IMR-90 (cell line): ENCODE measurements around the gene PPIP5K2. TPM values are rescaled to one million over a fixed set of nuclear protein-coding genes. Genes with fewer than 3 reads are reported as not detected.

Experiments used
- ATAC-seq: fragments of 200-7000 bp; cut with Tn5 transposase; 2 replicates; pipeline ENCODE4 v1.9.1; 2020; ENCODE audit warnings: low read depth, mild to moderate bottlenecking, moderate library complexity
- BruUV-seq: library from RNA; stranded (reverse); fragments of 400-500 nt; replicated peaks from 2 replicates; lab custom pipeline; 2021; lab: Mats Ljungman, UMichigan
- CTCF ChIA-PET: fragments of 300-600 bp; formaldehyde crosslinking; extraction: SDS; loops from one replicate; lab custom pipeline; 2021; ENCODE audit warnings: antibody characterized with exemption; lab: Yijun Ruan, JAX
- POLR2A ChIA-PET: fragments of 300-600 bp; sonication (Branson Sonifier 250); formaldehyde crosslinking; loops from one replicate; lab custom pipeline; 2022; ENCODE audit warnings: antibody characterized with exemption; ENCODE audit not compliant: unreplicated experiment; lab: Charles Lee
- DNase-seq: peaks from one replicate; pipeline ENCODE4 v3.0.0; 2013
- H2AFZ ChIP-seq: replicated peaks from 2 replicates; pipeline ENCODE3; 2013; ENCODE audit warnings: low read length, mild to moderate bottlenecking; ENCODE audit not compliant: poor library complexity
- H2AK5ac ChIP-seq: 2 replicates; pipeline ENCODE4 v1.6.1; 2013; ENCODE audit warnings: low read depth, low read length, inconsistent platforms
- H2AK9ac ChIP-seq: replicated peaks from 2 replicates; pipeline ENCODE3; 2013; ENCODE audit warnings: mild to moderate bottlenecking, low read depth, low read length, moderate library complexity; ENCODE audit not compliant: poor library complexity
- H2BK120ac ChIP-seq: 2 replicates; pipeline ENCODE4 v1.6.1; 2013; ENCODE audit warnings: low read depth, low read length, inconsistent platforms
- H2BK15ac ChIP-seq: 3 replicates; pipeline ENCODE4 v1.6.1; 2013; ENCODE audit warnings: low read depth, low read length, inconsistent platforms
- H2BK20ac ChIP-seq: 2 replicates; pipeline ENCODE4 v1.6.1; 2013; ENCODE audit warnings: low read depth, mild to moderate bottlenecking, inconsistent platforms, low read length, moderate library complexity
- H2BK5ac ChIP-seq: 2 replicates; pipeline ENCODE4 v1.6.1; 2013; ENCODE audit warnings: mild to moderate bottlenecking, low read depth, low read length, inconsistent platforms; ENCODE audit not compliant: poor library complexity, severe bottlenecking
- H3K14ac ChIP-seq: replicated peaks from 2 replicates; pipeline ENCODE4 v1.6.1; 2013; ENCODE audit warnings: low read depth, low read length, inconsistent platforms
- H3K18ac ChIP-seq: 2 replicates; pipeline ENCODE4 v1.6.1; 2013; ENCODE audit warnings: low read depth, low read length, control low read depth
- H3K23ac ChIP-seq: 2 replicates; pipeline ENCODE4 v1.6.1; 2013; ENCODE audit warnings: low read depth, low read length, inconsistent platforms
- H3K27ac ChIP-seq: 2 replicates; pipeline ENCODE4 v1.5.1; 2013; ENCODE audit warnings: mild to moderate bottlenecking, control low read depth, low read length; ENCODE audit not compliant: insufficient read depth
- H3K27me3 ChIP-seq: 2 replicates; pipeline ENCODE4 v1.6.1; 2013; ENCODE audit warnings: low read length; ENCODE audit not compliant: control insufficient read depth, insufficient read depth
- H3K36me3 ChIP-seq: 2 replicates; pipeline ENCODE4 v1.6.1; 2013; ENCODE audit warnings: low read length, mixed read lengths; ENCODE audit not compliant: control insufficient read depth, insufficient read depth
- H3K4ac ChIP-seq: 2 replicates; pipeline ENCODE4 v1.6.1; 2013; ENCODE audit warnings: low read depth, low read length, inconsistent platforms
- H3K4me1 ChIP-seq: 2 replicates; pipeline ENCODE4 v1.6.1; 2013; ENCODE audit warnings: low read length, mixed read lengths; ENCODE audit not compliant: control insufficient read depth, insufficient read depth
- H3K4me2 ChIP-seq: 2 replicates; pipeline ENCODE4 v1.6.1; 2013; ENCODE audit warnings: low read depth, mild to moderate bottlenecking, control low read depth, low read length, moderate library complexity
- H3K4me3 ChIP-seq: 2 replicates; pipeline ENCODE4 v1.5.1; 2013; ENCODE audit warnings: low read depth, mild to moderate bottlenecking, control low read depth, low read length, moderate library complexity; ENCODE audit not compliant: insufficient read depth
- H3K56ac ChIP-seq: 2 replicates; pipeline ENCODE4 v1.6.1; 2013; ENCODE audit warnings: low read length, inconsistent platforms; ENCODE audit not compliant: insufficient read depth; ENCODE audit errors: extremely low read depth
- H3K79me1 ChIP-seq, 2 experiments: 2 replicates each; pipeline ENCODE4 v1.6.1; 2013; ENCODE audit warnings: low read length in 2 of 2, inconsistent platforms in 1 of 2, low read depth in 1 of 2
- H3K9ac ChIP-seq: 2 replicates; pipeline ENCODE4 v1.6.1; 2013; ENCODE audit warnings: low read depth, low read length, control low read depth
- H3K9me1 ChIP-seq: 2 replicates; pipeline ENCODE4 v1.6.1; 2013; ENCODE audit warnings: low read length, inconsistent platforms; ENCODE audit not compliant: insufficient read depth
- H3K9me3 ChIP-seq: 2 replicates; pipeline ENCODE4 v1.6.1; 2013; ENCODE audit warnings: low read length; ENCODE audit not compliant: control insufficient read depth, insufficient read depth
- H4K20me1 ChIP-seq: 2 replicates; pipeline ENCODE4 v1.6.1; 2013; ENCODE audit warnings: low read length, inconsistent platforms; ENCODE audit not compliant: insufficient read depth
- H4K5ac ChIP-seq: 2 replicates; pipeline ENCODE4 v1.6.1; 2013; ENCODE audit warnings: mild to moderate bottlenecking, low read depth, low read length, control low read depth
- H4K8ac ChIP-seq, 2 experiments: 2 replicates each; pipeline ENCODE4 v1.6.1; 2013; ENCODE audit warnings: low read depth in 2 of 2, low read length in 2 of 2, control low read depth in 1 of 2, inconsistent platforms in 1 of 2
- H4K91ac ChIP-seq: 2 replicates; pipeline ENCODE4 v1.6.1; 2013; ENCODE audit warnings: low read depth, low read length, inconsistent platforms; ENCODE audit not compliant: insufficient read depth
- FOS ChIP-seq: fragments of 150-350 bp; IDR thresholded peaks from 2 replicates; pipeline ENCODE4 v1.6.1; 2016; ENCODE audit warnings: low read depth, low read length
- MAFK ChIP-seq: IDR thresholded peaks from 2 replicates; pipeline ENCODE4 v1.6.1; 2012; ENCODE audit warnings: low read depth, low read length, improper control_type of control experiment
- NFE2L2 ChIP-seq: fragments of 150-350 bp; IDR thresholded peaks from 2 replicates; pipeline ENCODE4 v1.6.1; 2016; ENCODE audit warnings: low read depth, mild to moderate bottlenecking, low read length
- RAD21 ChIP-seq: IDR thresholded peaks from 2 replicates; pipeline ENCODE4 v1.6.1; 2012; ENCODE audit warnings: low read length, improper control_type of control experiment
- RCOR1 ChIP-seq: IDR thresholded peaks from 2 replicates; pipeline ENCODE4 v1.6.1; 2012; ENCODE audit warnings: mild to moderate bottlenecking, low read length, improper control_type of control experiment; ENCODE audit not compliant: insufficient replicate concordance
- WGBS, 2 experiments: methylation state at CpG; one replicate each; pipeline versions ENCODE4 v1.1.5 to v1.1.7; 2013; ENCODE audit warnings: missing lambda C conversion rate in 2 of 2; ENCODE audit not compliant: insufficient read length in 1 of 2; ENCODE audit errors: extremely low coverage in 2 of 2; 5-methylcytosine and 5-hydroxymethylcytosine counted together
- dilution Hi-C: fragments of 300-500 bp; cut with HindIII; formaldehyde crosslinking; loops from one replicate; pipeline ENCODE4 v1.14.3; 2018; ENCODE audit warnings: low sequenced_read_pairs; ENCODE audit not compliant: unreplicated experiment
- in situ Hi-C: fragments of 300-500 bp; cut with MboI; formaldehyde crosslinking; loops from 3 replicates; pipeline ENCODE4 v1.14.3; 2019; ENCODE audit warnings: low sequenced_read_pairs, inconsistent platforms, mixed read lengths
- intact Hi-C: fragments of 100-400 bp; cut with micrococcal nuclease; formaldehyde crosslinking; loops from 2 replicates; pipeline ENCODE4 v1.10.0; 2022
- polyA plus RNA-seq, 3 experiments: library from polyadenylated mRNA; depleted of rRNA; stranded (reverse); fragments of >200 nt; gene quantifications; 2 replicates each; pipeline ENCODE4 v1.2.3, GENCODE V29; 2012; ENCODE audit warnings: low replicate concordance in 1 of 3
- total RNA-seq: library from RNA; depleted of rRNA; stranded (reverse); fragments of >200 nt; gene quantifications from 2 replicates; pipeline ENCODE4 v1.2.3, GENCODE V29; 2012
- TF ChIP-seq, protein P1 (sequence below): conservative IDR thresholded peaks from 2 replicates; pipeline ENCODE4 v1.5.1; 2012; ENCODE audit warnings: mild to moderate bottlenecking, low read depth, low read length, improper control_type of control experiment
- TF ChIP-seq, protein P2 (sequence below): fragments of 150-350 bp; IDR thresholded peaks from 2 replicates; pipeline ENCODE4 v1.6.1; 2016; ENCODE audit warnings: low read depth, mild to moderate bottlenecking, low read length, moderate library complexity, borderline replicate concordance
- TF ChIP-seq, protein P3 (sequence below): fragments of 150-350 bp; IDR thresholded peaks from 2 replicates; pipeline ENCODE4 v1.6.1; 2017; ENCODE audit warnings: mild to moderate bottlenecking, antibody characterized with exemption, low read length, low read depth

PPIP5K2 gene
- total and polyA plus RNA-seq, 2 of the 4 experiments (the other 2 are of a cell fraction): 32.4 to 67.6 TPM

DNA sequence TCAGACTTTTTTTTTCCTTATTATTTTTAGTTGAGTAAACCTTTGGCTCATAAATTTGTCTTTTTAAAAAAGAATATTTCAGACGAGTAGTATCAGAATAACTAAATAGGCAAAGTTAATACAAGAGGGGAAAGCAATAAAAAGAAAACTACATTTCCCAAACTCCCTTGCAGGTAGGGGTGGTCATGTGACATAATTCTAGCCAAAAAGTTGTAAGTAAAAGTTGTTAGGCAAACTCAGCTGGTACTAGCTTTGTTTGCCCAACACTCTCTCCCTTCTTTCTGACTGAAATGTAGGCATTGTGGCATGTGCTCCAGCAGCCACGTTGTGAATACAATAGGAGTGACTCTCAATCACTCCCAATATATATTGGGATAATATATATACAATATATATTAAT lies 21.1 kb upstream of the PPIP5K2 start:
- dilution Hi-C loops: no loop called here
- DNase-seq: no peak

More for the DNA sequence above, 21.1 kb upstream of the PPIP5K2 start:
- H2AK5ac ChIP-seq: no peak overlapping the region
- H3K27me3 ChIP-seq: no peaks in the 10 kb centered on the region
- H3K4me2 ChIP-seq: no peak overlapping the region
- H3K56ac ChIP-seq: no peak overlapping the region
- no peak overlapping the region for H2AK9ac ChIP-seq
- WGBS, 2 experiments: no CpG with 5 or more reads among the region's 2 CpGs
- H3K4ac ChIP-seq: no peak overlapping the region
- no peak overlapping the region for H3K14ac ChIP-seq
- intact Hi-C loops: no loop called here
- ChIA-PET POLR2A (no interaction called here), CTCF (no interaction called here)
- no peak overlapping the region for H2BK5ac ChIP-seq
- H2BK15ac ChIP-seq: no peak overlapping the region
- no TSS peak for BruUV-seq
- no peak overlapping the region for H3K4me3 ChIP-seq
- TF ChIP-seq, protein P1, sequence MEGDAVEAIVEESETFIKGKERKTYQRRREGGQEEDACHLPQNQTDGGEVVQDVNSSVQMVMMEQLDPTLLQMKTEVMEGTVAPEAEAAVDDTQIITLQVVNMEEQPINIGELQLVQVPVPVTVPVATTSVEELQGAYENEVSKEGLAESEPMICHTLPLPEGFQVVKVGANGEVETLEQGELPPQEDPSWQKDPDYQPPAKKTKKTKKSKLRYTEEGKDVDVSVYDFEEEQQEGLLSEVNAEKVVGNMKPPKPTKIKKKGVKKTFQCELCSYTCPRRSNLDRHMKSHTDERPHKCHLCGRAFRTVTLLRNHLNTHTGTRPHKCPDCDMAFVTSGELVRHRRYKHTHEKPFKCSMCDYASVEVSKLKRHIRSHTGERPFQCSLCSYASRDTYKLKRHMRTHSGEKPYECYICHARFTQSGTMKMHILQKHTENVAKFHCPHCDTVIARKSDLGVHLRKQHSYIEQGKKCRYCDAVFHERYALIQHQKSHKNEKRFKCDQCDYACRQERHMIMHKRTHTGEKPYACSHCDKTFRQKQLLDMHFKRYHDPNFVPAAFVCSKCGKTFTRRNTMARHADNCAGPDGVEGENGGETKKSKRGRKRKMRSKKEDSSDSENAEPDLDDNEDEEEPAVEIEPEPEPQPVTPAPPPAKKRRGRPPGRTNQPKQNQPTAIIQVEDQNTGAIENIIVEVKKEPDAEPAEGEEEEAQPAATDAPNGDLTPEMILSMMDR: no peak
- TF ChIP-seq RAD21 (no peak), RCOR1 (no peak), MAFK (no peak), NFE2L2 (no peak), FOS (no peak)
- TF ChIP-seq, protein P2, sequence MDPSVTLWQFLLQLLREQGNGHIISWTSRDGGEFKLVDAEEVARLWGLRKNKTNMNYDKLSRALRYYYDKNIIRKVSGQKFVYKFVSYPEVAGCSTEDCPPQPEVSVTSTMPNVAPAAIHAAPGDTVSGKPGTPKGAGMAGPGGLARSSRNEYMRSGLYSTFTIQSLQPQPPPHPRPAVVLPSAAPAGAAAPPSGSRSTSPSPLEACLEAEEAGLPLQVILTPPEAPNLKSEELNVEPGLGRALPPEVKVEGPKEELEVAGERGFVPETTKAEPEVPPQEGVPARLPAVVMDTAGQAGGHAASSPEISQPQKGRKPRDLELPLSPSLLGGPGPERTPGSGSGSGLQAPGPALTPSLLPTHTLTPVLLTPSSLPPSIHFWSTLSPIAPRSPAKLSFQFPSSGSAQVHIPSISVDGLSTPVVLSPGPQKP: no peak
- TF ChIP-seq, protein P3, sequence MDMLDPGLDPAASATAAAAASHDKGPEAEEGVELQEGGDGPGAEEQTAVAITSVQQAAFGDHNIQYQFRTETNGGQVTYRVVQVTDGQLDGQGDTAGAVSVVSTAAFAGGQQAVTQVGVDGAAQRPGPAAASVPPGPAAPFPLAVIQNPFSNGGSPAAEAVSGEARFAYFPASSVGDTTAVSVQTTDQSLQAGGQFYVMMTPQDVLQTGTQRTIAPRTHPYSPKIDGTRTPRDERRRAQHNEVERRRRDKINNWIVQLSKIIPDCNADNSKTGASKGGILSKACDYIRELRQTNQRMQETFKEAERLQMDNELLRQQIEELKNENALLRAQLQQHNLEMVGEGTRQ: no peak
- no peak overlapping the region for H2BK120ac ChIP-seq
- no peak overlapping the region for H3K9ac ChIP-seq
- in situ Hi-C loops: no loop called here
- H4K20me1 ChIP-seq: no peaks in the 10 kb centered on the region
- H4K91ac ChIP-seq: no peak overlapping the region
- no peaks in the 10 kb centered on the region for H3K79me1 ChIP-seq
- no peak overlapping the region for H2AFZ ChIP-seq
- H3K23ac ChIP-seq: no peak overlapping the region
- no peaks in the 10 kb centered on the region for H3K4me1 ChIP-seq
- H3K18ac ChIP-seq: no peak overlapping the region
- H4K5ac ChIP-seq: no peak overlapping the region
- H3K36me3 ChIP-seq: peaks cover 3% of the 10 kb centered on the region; the same call in 1 of the 2 replicates
- H3K9me1 ChIP-seq: no peaks in the 10 kb centered on the region
- no peak for ATAC-seq
- no peak overlapping the region for H3K27ac ChIP-seq
- no peak overlapping the region for H2BK20ac ChIP-seq
- no peaks in the 10 kb centered on the region for H3K9me3 ChIP-seq
- H4K8ac ChIP-seq: no peak overlapping the region
